ENCODE measurements around the gene PCDHGB2.
"Not testable (repeated sequence)": the region's sequence is repeated elsewhere in the genome, so short reads cannot be mapped to it uniquely, and the experiment has no call there.

PCDHGB2 gene

GRCh38 chr5:141349917-141350619 lies 9.7 kb upstream of the PCDHGB2 start, which contains the start of gene PCDHGB1:
PCDHGB1 (plus strand) TSS chr5:141350099; CDS start chr5:141350261, 162 bp downstream.
- no peak for DNase-seq (ENCODE audit: low read depth in 2 of 2, low spot score in 1 of 2)

DNA sequence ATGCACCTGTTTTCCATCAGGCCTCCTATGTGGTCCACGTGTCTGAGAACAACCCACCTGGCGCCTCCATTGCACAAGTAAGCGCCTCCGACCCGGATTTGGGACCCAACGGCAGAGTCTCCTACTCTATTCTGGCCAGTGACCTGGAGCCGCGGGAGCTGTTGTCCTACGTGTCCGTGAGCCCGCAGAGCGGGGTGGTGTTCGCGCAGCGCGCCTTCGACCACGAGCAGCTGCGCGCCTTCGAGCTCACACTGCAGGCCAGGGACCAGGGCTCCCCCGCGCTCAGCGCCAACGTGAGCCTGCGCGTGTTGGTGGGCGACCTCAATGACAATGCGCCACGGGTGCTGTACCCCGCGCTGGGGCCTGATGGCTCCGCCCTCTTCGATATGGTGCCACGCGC lies 8.2 kb upstream of the PCDHGB2 start:
- DNase-seq (ENCODE audit: low read depth in 2 of 2, low spot score in 1 of 2), result no peak

- no peak for DNase-seq (ENCODE audit: low read depth in 2 of 2, low spot score in 1 of 2)
These were observed 4.8 kb upstream of the PCDHGB2 start, which contains the start of gene PCDHGA4 for GRCh38 chr5:141354900-141355469. PCDHGA4 (plus strand) TSS chr5:141355021; CDS start chr5:141355108, 87 bp downstream.

DNA sequence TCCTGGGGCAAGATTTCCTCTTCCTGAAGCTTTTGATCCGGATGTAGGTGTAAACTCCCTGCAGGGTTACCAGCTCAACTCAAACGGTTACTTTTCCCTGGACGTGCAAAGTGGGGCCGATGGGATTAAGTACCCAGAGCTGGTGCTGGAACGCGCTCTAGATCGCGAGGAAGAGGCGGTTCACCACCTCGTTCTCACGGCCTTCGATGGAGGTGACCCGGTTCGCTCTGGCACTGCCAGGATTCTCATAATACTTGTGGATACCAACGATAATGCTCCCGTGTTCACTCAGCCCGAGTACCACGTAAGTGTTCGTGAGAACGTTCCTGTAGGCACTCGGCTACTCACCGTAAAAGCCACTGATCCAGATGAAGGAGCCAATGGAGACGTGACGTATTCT lies 4.2 kb upstream of the PCDHGB2 start:
- no peak for DNase-seq (ENCODE audit: low read depth in 2 of 2, low spot score in 1 of 2)

- DNase-seq (ENCODE audit: low read depth in 2 of 2, low spot score in 1 of 2), result no peak
These were observed 3.7 kb upstream of the PCDHGB2 start for GRCh38 chr5:141356133-141356532.

GRCh38 chr5:141356950-141357349 lies 2.8 kb upstream of the PCDHGB2 start:
- DNase-seq (ENCODE audit: low read depth in 2 of 2, low spot score in 1 of 2), result no peak

- no peak for DNase-seq (ENCODE audit: low read depth in 2 of 2, low spot score in 1 of 2)
These were observed 891 bp downstream of the PCDHGB2 start for GRCh38 chr5:141360685-141361084.

DNA sequence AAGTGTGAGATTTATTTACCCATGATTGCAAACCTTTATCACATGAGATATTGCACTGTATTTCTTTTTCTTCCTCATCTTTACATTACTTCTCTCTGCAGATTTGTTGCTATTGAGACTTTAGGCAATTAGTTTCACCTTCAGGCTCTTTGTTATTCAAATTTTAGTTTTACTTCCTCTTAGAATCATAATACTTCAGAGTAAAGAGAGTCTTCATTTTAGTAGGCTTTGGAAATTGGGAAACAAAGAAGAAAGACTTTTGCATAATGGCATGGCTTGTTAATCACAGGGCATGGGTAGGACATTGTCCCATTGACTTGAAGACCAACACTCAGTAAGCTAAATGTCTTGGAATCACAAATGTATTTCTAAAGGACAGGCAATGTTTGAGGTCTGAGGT lies 2.9 kb downstream of the PCDHGB2 start:
- DNase-seq (ENCODE audit: low read depth in 2 of 2, low spot score in 1 of 2), result no peak

DNA sequence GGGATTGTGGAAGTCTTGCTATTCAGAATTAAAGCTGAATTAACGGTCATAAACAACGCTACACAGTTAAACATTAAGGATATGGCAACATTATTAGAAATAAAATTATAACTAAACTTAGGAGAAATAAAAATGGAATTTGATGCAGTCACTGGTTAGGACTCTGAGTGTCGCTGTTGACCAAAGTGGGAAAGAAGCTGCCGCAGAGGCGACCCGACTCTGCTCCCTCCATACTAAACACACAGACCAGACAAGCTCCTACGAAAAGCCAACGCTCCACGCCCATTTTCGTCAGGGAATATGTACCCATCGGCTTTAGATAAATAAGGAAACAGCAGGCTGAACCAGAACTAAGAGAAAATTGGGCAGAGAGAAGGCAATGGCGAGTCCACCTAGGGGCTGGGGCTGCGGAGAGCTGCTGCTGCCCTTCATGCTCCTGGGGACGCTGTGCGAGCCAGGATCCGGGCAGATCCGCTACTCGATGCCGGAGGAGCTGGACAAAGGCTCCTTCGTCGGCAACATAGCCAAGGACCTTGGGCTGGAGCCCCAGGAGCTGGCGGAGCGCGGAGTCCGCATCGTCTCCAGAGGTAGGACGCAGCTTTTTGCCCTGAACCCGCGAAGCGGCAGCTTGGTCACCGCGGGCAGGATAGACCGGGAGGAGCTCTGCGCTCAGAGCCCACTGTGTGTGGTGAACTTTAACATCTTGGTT lies 4.3 kb downstream of the PCDHGB2 start, which contains the start of gene PCDHGA5:
TSS of gene PCDHGA5 (plus strand) at position 211 of the 709 bp plus-strand sequence. CDS start at position 380, 169 bp downstream.
- no peak for DNase-seq (ENCODE audit: low read depth in 2 of 2, low spot score in 1 of 2)

DNA sequence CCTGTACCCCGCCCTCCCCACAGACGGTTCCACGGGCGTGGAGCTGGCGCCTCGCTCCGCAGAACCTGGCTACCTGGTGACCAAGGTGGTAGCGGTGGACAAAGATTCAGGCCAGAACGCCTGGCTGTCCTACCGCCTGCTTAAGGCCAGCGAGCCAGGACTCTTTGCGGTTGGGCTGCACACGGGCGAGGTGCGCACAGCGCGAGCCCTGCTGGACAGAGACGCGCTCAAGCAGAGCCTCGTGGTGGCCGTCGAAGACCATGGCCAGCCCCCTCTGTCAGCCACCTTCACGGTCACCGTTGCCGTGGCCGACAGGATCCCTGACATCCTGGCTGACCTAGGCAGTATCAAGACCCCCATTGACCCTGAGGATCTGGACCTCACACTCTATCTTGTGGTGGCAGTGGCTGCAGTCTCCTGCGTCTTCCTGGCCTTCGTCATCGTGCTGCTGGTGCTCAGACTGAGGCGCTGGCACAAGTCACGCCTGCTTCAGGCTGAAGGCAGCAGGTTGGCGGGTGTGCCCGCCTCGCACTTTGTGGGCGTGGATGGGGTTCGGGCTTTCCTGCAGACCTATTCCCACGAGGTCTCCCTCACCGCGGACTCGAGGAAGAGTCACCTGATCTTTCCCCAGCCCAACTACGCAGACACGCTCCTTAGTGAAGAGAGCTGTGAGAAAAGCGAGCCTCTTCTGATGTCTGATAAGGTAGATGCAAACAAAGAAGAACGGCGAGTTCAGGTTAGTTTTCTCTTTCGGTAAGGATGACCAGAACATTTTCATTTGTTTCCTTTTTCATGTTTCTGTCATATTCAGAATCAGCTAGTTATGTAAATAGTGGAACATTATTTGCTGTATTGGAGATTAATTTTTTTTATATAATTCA lies 6.5 kb downstream of the PCDHGB2 start:
- DNase-seq (ENCODE audit: low read depth in 2 of 2, low spot score in 1 of 2), result no peak

DNA sequence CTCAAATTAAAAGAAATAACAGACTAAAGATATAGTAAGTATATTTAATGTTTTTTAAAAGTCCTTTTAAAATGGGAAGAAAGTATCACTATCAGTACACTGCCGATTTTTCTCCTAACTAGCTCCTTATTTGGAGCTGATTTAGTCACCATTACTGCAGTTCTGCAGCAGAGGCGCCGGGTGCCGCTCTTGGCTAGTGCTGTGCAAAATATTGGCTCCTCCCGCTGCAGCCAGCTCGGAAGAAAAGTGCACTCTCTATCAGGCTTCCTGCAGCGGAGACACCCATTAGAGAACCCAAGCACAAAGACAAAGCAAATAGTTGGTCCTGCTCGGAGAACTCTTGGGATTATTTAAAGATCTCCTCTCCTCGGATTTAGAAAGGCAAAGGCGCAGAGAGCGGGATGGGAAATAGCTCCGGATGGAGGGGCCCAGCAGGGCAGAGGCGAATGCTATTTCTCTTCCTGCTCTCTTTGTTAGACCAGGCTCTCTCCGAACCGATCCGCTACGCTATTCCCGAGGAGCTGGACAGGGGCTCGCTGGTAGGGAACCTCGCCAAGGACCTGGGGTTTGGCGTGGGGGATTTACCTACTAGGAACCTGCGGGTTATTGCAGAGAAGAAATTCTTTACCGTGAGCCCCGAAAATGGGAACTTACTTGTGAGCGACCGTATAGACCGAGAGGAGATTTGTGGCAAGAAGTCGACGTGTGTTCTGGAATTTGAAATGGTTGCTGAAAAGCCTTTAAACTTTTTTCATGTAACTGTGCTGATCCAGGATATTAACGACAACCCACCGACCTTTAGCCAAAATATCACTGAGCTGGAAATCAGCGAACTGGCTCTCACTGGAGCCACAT lies 10.4 kb downstream of the PCDHGB2 start, which contains the start of gene PCDHGB3:
TSS of gene PCDHGB3 (plus strand) at position 249 of the 855 bp plus-strand sequence. CDS start at position 402, 153 bp downstream.
- no peak for DNase-seq (ENCODE audit: low read depth in 2 of 2, low spot score in 1 of 2)

DNA sequence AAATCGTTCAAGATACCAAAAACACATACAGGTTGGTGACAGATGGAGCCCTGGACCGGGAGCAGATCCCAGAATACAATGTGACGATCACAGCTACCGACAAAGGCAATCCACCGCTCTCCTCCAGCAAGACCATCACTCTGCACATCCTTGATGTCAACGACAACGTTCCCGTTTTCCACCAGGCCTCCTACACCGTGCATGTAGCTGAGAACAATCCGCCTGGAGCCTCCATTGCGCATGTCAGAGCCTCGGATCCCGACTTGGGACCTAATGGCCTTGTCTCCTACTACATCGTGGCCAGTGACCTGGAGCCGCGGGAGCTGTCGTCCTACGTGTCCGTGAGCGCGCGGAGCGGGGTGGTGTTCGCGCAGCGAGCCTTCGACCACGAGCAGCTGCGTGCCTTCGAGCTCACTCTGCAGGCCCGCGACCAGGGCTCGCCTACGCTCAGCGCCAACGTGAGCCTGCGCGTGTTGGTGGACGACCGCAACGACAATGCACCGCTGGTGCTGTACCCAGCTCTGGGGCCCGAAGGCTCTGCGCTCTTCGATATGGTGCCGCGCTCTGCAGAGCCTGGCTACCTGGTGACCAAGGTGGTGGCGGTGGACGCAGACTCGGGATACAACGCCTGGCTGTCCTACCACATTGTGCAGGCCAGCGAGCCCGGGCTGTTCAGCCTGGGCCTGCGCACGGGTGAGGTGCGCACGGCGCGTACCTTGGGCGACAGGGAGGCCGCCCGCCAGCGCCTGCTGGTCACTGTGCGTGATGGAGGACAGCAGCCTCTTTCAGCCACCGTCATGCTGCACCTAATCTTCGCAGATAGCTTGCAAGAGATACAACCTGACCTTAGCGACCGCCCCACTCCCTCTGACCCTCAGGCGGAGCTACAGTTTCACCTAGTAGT lies 12.0 kb downstream of the PCDHGB2 start:
- no peak for DNase-seq (ENCODE audit: low read depth in 2 of 2, low spot score in 1 of 2)

GRCh38 chr5:141373673-141374317 lies 14.0 kb downstream of the PCDHGB2 start, which contains the start of gene PCDHGA6:
PCDHGA6 (plus strand) TSS chr5:141373891; CDS start chr5:141374084, 193 bp downstream.
- DNase-seq (ENCODE audit: low read depth in 2 of 2, low spot score in 1 of 2), result no peak

- DNase-seq (ENCODE audit: low read depth in 2 of 2, low spot score in 1 of 2), result no peak
These were observed 14.8 kb downstream of the PCDHGB2 start for GRCh38 chr5:141374627-141375026.

- DNase-seq (ENCODE audit: low read depth in 2 of 2, low spot score in 1 of 2), result not testable (repeated sequence)
These were observed 15.8 kb downstream of the PCDHGB2 start for GRCh38 chr5:141375444-141376155.

- no peak for DNase-seq (ENCODE audit: low read depth in 2 of 2, low spot score in 1 of 2)
These were observed 22.9 kb downstream of the PCDHGB2 start, which contains the start of gene PCDHGA7 for GRCh38 chr5:141382469-141383294. PCDHGA7 (plus strand) TSS chr5:141382742; CDS start chr5:141382900, 158 bp downstream.

GRCh38 chr5:141383345-141383744 lies 23.6 kb downstream of the PCDHGB2 start:
- DNase-seq (ENCODE audit: low read depth in 2 of 2, low spot score in 1 of 2), result no peak
